PC-3 (cell line): Measurements from ENCODE around the gene TUBA4A. TPM values are rescaled to one million over a fixed set of nuclear protein-coding genes. Genes with fewer than 3 reads are reported as not detected.

Experiments used
- ATAC-seq: fragments of 200-7000 bp; cut with Tn5 transposase; 2 replicates; pipeline ENCODE4 v1.9.1; 2020; ENCODE audit warnings: mild to moderate bottlenecking, moderate library complexity
- BruUV-seq: library from RNA; stranded (reverse); fragments of 400-500 nt; replicated peaks from 2 replicates; lab custom pipeline; 2021; lab: Mats Ljungman, UMichigan
- CTCF ChIA-PET: fragments of 300-600 bp; sonication (Branson Sonifier 250); formaldehyde crosslinking; loops from one replicate; lab custom pipeline; 2022; ENCODE audit warnings: antibody characterized with exemption; lab: Charles Lee
- POLR2A ChIA-PET: fragments of 300-600 bp; sonication (Branson Sonifier 250); formaldehyde crosslinking; loops from one replicate; lab custom pipeline; 2022; ENCODE audit warnings: antibody characterized with exemption; ENCODE audit not compliant: unreplicated experiment; lab: Charles Lee
- DNase-seq: peaks from one replicate; pipeline ENCODE4 v3.0.0-alpha.2; 2015
- H2AFZ ChIP-seq: fragments of 300-600 bp; sonication (generic); 2 replicates; pipeline ENCODE4 v1.6.0; 2016; ENCODE audit warnings: antibody characterized with exemption, low read length
- H3F3A ChIP-seq: fragments of 300-600 bp; sonication (generic); one replicate; pipeline ENCODE4 v1.6.0; 2017; ENCODE audit warnings: antibody characterized with exemption, low read length, control low read depth, mild to moderate bottlenecking; ENCODE audit not compliant: unreplicated experiment
- H3K27ac ChIP-seq: fragments of 300-600 bp; sonication (generic); 2 replicates; pipeline ENCODE4 v1.5.1; 2016; ENCODE audit warnings: mild to moderate bottlenecking, low read length
- H3K27me3 ChIP-seq: fragments of 300-600 bp; sonication (generic); 2 replicates; pipeline ENCODE4 v1.6.1; 2016; ENCODE audit warnings: low read length, mixed read lengths
- H3K36me3 ChIP-seq: fragments of 300-600 bp; sonication (generic); 2 replicates; pipeline ENCODE4 v1.6.1; 2016; ENCODE audit warnings: low read depth, mixed run types, low read length, mixed read lengths
- H3K4me1 ChIP-seq: fragments of 300-600 bp; sonication (generic); 2 replicates; pipeline ENCODE4 v1.5.1; 2016; ENCODE audit warnings: low read length; ENCODE audit not compliant: insufficient read depth
- H3K4me2 ChIP-seq: fragments of 300-600 bp; sonication (generic); 2 replicates; pipeline ENCODE4 v1.6.0; 2016; ENCODE audit warnings: low read length
- H3K4me3 ChIP-seq: fragments of 300-600 bp; sonication (generic); 2 replicates; pipeline ENCODE4 v1.5.1; 2016; ENCODE audit warnings: mild to moderate bottlenecking, low read length, mixed read lengths
- H3K79me2 ChIP-seq: fragments of 300-600 bp; sonication (generic); 2 replicates; pipeline ENCODE4 v1.6.1; 2017; ENCODE audit warnings: low read length, mixed read lengths
- H3K9ac ChIP-seq: fragments of 300-600 bp; sonication (generic); 2 replicates; pipeline ENCODE4 v1.6.0; 2016; ENCODE audit warnings: mild to moderate bottlenecking, low read length
- H3K9me2 ChIP-seq: fragments of 300-600 bp; sonication (generic); replicated peaks from 2 replicates; pipeline ENCODE4 v1.6.1; 2016; ENCODE audit warnings: mixed run types, low read length, mixed read lengths
- H3K9me3 ChIP-seq: fragments of 300-600 bp; sonication (generic); 2 replicates; pipeline ENCODE4 v1.6.1; 2016; ENCODE audit warnings: low read length, mixed read lengths
- H4K20me1 ChIP-seq: fragments of 300-600 bp; sonication (generic); 2 replicates; pipeline ENCODE4 v1.6.1; 2016; ENCODE audit warnings: low read length, mixed read lengths
- EZH2 ChIP-seq: fragments of 300-600 bp; sonication (generic); IDR thresholded peaks from one replicate; pipeline ENCODE4 v1.6.1; 2017; ENCODE audit warnings: antibody characterized with exemption, mild to moderate bottlenecking, low read length; ENCODE audit not compliant: unreplicated experiment
- EZH2phosphoT487 ChIP-seq: fragments of 300-600 bp; sonication (generic); IDR thresholded peaks from 2 replicates; pipeline ENCODE4 v1.6.1; 2018; ENCODE audit warnings: mild to moderate bottlenecking, antibody characterized with exemption, low read length, borderline replicate concordance
- intact Hi-C: fragments of 100-400 bp; cut with micrococcal nuclease; formaldehyde crosslinking; loops from 2 replicates; pipeline ENCODE4 v1.9.0; 2023
- total RNA-seq: library from RNA; depleted of rRNA; stranded (reverse); fragments of >200 nt; gene quantifications from 2 replicates; pipeline ENCODE4 v1.2.3, GENCODE V29; 2014
- TF ChIP-seq, protein P1 (sequence below): fragments of 300-600 bp; sonication (generic); conservative IDR thresholded peaks from 2 replicates; pipeline ENCODE4 v1.5.1; 2017; ENCODE audit warnings: antibody characterized with exemption, low read depth, mild to moderate bottlenecking, low read length

TUBA4A gene
- total RNA-seq, 1 experiment from 2014 or later = 75.4 TPM

DNA sequence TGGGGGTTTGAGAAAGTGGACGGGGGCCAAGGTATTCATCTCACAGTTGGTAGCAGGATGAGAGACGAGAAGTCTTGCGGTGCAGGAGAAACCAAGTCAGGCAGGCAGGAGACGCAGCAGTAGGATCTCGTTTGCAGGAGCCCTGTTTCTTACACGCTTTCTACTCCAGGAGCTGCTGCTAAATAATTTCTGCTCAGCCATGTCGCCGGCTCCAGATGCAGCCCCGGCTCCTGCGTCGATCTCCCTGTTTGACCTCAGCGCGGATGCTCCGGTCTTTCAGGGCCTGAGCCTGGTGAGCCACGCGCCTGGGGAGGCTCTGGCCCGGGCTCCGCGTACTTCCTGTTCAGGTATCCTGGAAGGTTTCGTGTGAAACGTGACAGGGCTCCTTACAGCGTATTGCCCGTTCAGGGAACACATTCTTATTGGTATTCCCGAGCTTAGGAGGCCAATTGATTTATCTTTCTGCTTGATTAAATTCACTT, 23.6 kb downstream of the TUBA4A start:
- BruUV-seq = TSS peak; percentile 72
- POLR2A ChIA-PET = interaction anchor here (0.9 to 1.1 kb wide), 3 partner anchors 19 to 44 kb away, joined by 4 to 6 read pairs (median 5); partner anchors contain the start of gene ZFAND2B
- DNase-seq = peak; percentile 67

DNA sequence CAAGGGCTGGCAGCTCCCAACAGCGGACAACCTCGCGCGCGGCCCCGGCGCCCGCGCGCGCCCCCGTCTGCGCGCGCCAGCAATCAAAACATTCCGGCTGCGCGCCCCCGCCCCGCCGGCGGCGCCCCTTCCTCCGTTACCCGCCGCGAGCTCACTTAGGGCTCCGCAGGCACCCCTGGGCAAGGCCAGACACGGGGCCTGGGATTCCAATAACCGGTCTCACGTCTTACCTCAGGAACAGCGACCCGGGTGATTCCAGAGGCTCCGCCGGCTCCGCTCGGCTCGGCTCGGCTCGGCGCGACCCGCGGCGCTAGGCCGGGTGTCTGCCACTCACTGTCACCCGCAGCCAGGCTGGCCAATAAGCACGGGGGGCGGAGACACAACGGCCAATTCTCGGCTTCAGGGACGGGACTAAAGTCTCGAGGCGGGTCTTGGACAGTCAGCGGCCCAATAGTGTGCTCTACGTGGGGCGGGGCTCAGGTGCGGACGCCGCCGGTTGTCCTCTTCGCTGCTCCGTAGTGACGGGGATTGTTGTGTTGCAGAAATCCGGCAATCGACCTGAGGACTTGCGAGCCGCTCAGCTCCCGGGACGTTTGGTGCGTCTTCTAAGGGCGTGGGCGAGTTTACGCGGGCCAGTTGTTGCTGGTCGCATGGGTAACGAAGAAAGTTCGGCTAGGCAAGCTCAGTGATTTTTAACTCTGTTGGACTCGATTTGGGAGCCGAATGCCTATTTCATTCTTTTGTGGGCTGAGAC, 24.2 kb downstream of the TUBA4A start, which contains the start of the genes ANKZF1 and ATG9A:
TSS of gene ANKZF1 (plus strand) at position 502 of the 754 bp plus-strand sequence. CDS start 452 bp downstream, outside the sequence.
TSS of gene ATG9A (minus strand) at position 332 of the 754 bp plus-strand sequence. CDS start 1,612 bp downstream, outside the sequence.
- Histone ChIP-seq H4K20me1 (no peaks in the 10 kb centered on the region), H3K9ac (peak within 1 kb of the TSS; percentile 86), H3K4me2 (peak within 1 kb of the TSS; percentile 100), H3F3A (peaks cover 4% of the 10 kb centered on the region), H3K36me3 (peaks cover 19% of the 10 kb centered on the region), H3K4me3 (peak within 1 kb of the TSS; percentile 74), H3K27me3 (no peaks in the 10 kb centered on the region), H3K9me2 (no peaks in the 10 kb centered on the region), H2AFZ (peak within 1 kb of the TSS; percentile 89), H3K79me2 (peaks cover 51% of the 10 kb centered on the region), H3K27ac (peak within 1 kb of the TSS; percentile 54), H3K4me1 (peaks cover 17% of the 10 kb centered on the region), H3K9me3 (no peaks in the 10 kb centered on the region)
- POLR2A ChIA-PET = interaction anchor here (0.6 to 1.2 kb wide), 5 partner anchors 9 to 66 kb away, joined by 3 to 6 read pairs (median 4); partner anchors contain the start of gene ZFAND2B
- ATAC-seq (peak; percentile 97), DNase-seq (peak; percentile 99)
- intact Hi-C loops = loop anchor here (1.0 kb wide), 1 partner anchor 20 kb away; no protein-coding TSS in a partner anchor
- CTCF ChIA-PET = interaction anchor here (0.6 to 0.7 kb wide), 2 partner anchors 20 to 23 kb away, joined by 3 to 6 read pairs; partner anchors contain the start of gene ZFAND2B
- TF ChIP-seq, protein P1, sequence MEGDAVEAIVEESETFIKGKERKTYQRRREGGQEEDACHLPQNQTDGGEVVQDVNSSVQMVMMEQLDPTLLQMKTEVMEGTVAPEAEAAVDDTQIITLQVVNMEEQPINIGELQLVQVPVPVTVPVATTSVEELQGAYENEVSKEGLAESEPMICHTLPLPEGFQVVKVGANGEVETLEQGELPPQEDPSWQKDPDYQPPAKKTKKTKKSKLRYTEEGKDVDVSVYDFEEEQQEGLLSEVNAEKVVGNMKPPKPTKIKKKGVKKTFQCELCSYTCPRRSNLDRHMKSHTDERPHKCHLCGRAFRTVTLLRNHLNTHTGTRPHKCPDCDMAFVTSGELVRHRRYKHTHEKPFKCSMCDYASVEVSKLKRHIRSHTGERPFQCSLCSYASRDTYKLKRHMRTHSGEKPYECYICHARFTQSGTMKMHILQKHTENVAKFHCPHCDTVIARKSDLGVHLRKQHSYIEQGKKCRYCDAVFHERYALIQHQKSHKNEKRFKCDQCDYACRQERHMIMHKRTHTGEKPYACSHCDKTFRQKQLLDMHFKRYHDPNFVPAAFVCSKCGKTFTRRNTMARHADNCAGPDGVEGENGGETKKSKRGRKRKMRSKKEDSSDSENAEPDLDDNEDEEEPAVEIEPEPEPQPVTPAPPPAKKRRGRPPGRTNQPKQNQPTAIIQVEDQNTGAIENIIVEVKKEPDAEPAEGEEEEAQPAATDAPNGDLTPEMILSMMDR = no peak
- TF ChIP-seq EZH2phosphoT487 (no peak), EZH2 (no peak)
- no TSS peak for BruUV-seq

More for the DNA sequence above, 23.6 kb downstream of the TUBA4A start:
- no peaks in the 10 kb centered on the region for H3K9me2 ChIP-seq
- peak overlapping the region; percentile 60 for H2AFZ ChIP-seq
- intact Hi-C loops = no loop called here
- ATAC-seq = peak; percentile 47
- peak overlapping the region; percentile 54 for H3K27ac ChIP-seq
- TF ChIP-seq EZH2phosphoT487 (no peak), EZH2 (no peak)
- TF ChIP-seq, protein P1 = no peak
- no peaks in the 10 kb centered on the region for H4K20me1 ChIP-seq
- H3K27me3 ChIP-seq = no peaks in the 10 kb centered on the region
- CTCF ChIA-PET = interaction anchor here (0.7 kb wide), 1 partner anchor 19 kb away, joined by 6 read pairs; no protein-coding TSS in a partner anchor
- peaks cover 25% of the 10 kb centered on the region for H3K36me3 ChIP-seq
- peaks cover 17% of the 10 kb centered on the region for H3K4me1 ChIP-seq
- peaks cover 4% of the 10 kb centered on the region for H3F3A ChIP-seq
- peak overlapping the region; percentile 74 for H3K4me3 ChIP-seq
- peaks cover 51% of the 10 kb centered on the region for H3K79me2 ChIP-seq
- peak overlapping the region; percentile 80 for H3K9ac ChIP-seq
- H3K9me3 ChIP-seq = no peaks in the 10 kb centered on the region
- peak overlapping the region; percentile 85 for H3K4me2 ChIP-seq
